Activated CD4-positive, alpha-beta T cell treated with anti-CD3 and anti-CD28 coated beads, Interleukin-2, amount 10 ng/mL, durations not matched to agents 24 days and 14 days (primary cell): ENCODE data around the gene PSMB5. TPM values are rescaled to one million over a fixed set of nuclear protein-coding genes. Genes with fewer than 3 reads are reported as not detected.

ENCODE experiments used
- DNase-seq: peaks from one replicate; pipeline ENCODE4 v3.0.0; 2022
- H3K27ac Mint-ChIP-seq: one replicate; pipeline ENCODE4 v1.8.0; 2022; ENCODE audit warnings: mild to moderate bottlenecking, mixed read lengths
- H3K27me3 Mint-ChIP-seq: one replicate; pipeline ENCODE4 v1.8.0; 2022; ENCODE audit warnings: mixed read lengths
- H3K36me3 Mint-ChIP-seq: one replicate; pipeline ENCODE4 v1.8.0; 2022; ENCODE audit warnings: low read depth, mild to moderate bottlenecking, mixed read lengths
- H3K4me1 Mint-ChIP-seq: one replicate; pipeline ENCODE4 v1.8.0; 2021; ENCODE audit warnings: mixed read lengths
- H3K4me3 Mint-ChIP-seq: one replicate; pipeline ENCODE4 v1.8.0; 2022; ENCODE audit warnings: mild to moderate bottlenecking, moderate library complexity, mixed read lengths
- H3K9me3 Mint-ChIP-seq: one replicate; pipeline ENCODE4 v1.8.0; 2021; ENCODE audit warnings: mixed read lengths
- intact Hi-C: fragments of 100-400 bp; cut with micrococcal nuclease; formaldehyde crosslinking; loops from one replicate; pipeline ENCODE4 v1.15.1; 2023
- total RNA-seq: library from RNA; stranded (reverse); gene quantifications from 2 replicates; pipeline ENCODE4 v1.2.3, GENCODE V29; 2022

Gene PSMB5
- total RNA-seq, 1 donor from 2014 or later: 150 TPM

DNA sequence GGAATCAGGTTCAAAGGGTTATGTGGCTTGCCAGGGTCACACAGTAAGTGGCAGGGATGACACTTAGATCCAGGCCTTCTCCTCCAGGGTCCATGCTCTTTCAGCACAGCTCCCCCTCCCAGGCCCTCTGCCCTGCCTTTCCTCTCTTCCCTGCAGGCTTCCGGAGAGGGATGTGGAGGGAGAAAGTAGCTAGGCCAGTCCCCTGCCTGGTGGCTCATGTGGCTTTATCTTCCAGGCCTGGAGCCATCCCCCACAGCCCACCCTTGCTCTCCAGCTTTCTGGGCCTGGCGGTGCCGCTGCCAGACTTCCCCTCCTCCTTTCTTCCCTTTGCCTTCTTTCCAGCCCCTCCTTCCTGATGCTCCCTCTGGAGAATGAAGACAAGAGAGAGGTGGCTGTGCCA lies 9.1 kb upstream of the PSMB5 start:
- intact Hi-C loops: no loop called here
- DNase-seq: no peak
- Mint-ChIP-seq H3K4me1 (no peaks in the 10 kb centered on the region), H3K9me3 (no peaks in the 10 kb centered on the region), H3K27me3 (no peaks in the 10 kb centered on the region), H3K4me3 (no peak overlapping the region), H3K36me3 (no peaks in the 10 kb centered on the region), H3K27ac (no peak overlapping the region)

- no peak overlapping the region for H3K4me3 Mint-ChIP-seq
- H3K9me3 Mint-ChIP-seq: no peaks in the 10 kb centered on the region
- no peaks in the 10 kb centered on the region for H3K4me1 Mint-ChIP-seq
- no peaks in the 10 kb centered on the region for H3K36me3 Mint-ChIP-seq
- intact Hi-C loops: no loop called here
- DNase-seq: no peak
- H3K27ac Mint-ChIP-seq: no peak overlapping the region
- no peaks in the 10 kb centered on the region for H3K27me3 Mint-ChIP-seq
These were observed 8.4 kb upstream of the PSMB5 start for GRCh38 chr14:23043145-23043544.

- intact Hi-C loops: no loop called here
- Mint-ChIP-seq H3K4me1 (no peaks in the 10 kb centered on the region), H3K9me3 (no peaks in the 10 kb centered on the region), H3K36me3 (no peaks in the 10 kb centered on the region), H3K27me3 (no peaks in the 10 kb centered on the region), H3K27ac (no peak within 1 kb of the TSS), H3K4me3 (no peak within 1 kb of the TSS)
- DNase-seq: no peak
These were observed 7.7 kb upstream of the PSMB5 start, which contains the start of gene PSMB11 for GRCh38 chr14:23042162-23042965. Gene PSMB11, plus strand, starts transcription at chr14:23042212. Its CDS starts 14 bp downstream, at chr14:23042226.

- DNase-seq: no peak
- Mint-ChIP-seq H3K27ac (no peak overlapping the region), H3K27me3 (no peaks in the 10 kb centered on the region), H3K4me3 (no peak overlapping the region), H3K9me3 (no peaks in the 10 kb centered on the region), H3K4me1 (no peaks in the 10 kb centered on the region), H3K36me3 (no peaks in the 10 kb centered on the region)
- intact Hi-C loops: no loop called here
These were observed 7.0 kb upstream of the PSMB5 start for GRCh38 chr14:23041729-23042128.

DNA sequence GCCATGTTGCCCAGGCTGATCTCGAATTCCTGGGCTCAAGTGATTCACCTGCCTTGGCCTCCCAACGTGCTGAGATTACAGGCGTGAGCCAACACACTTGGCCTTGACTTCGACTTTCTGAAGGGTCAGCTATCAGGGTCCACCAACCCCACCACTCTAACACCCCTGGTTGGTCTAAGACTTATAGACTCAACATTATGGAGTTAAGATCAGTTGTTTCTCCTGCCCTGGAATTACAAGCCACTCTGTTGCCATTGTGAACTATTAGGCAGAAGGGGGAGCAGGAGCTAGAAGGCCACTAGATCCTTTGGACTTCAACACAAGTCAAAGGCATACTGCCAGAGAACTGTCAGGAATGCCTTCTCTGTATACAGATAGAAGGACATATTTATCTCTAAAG lies 5.4 kb upstream of the PSMB5 start:
- Mint-ChIP-seq H3K27ac (no peak overlapping the region), H3K27me3 (no peaks in the 10 kb centered on the region), H3K36me3 (no peaks in the 10 kb centered on the region), H3K4me3 (no peak overlapping the region), H3K9me3 (no peaks in the 10 kb centered on the region), H3K4me1 (peaks cover 7% of the 10 kb centered on the region)
- intact Hi-C loops: no loop called here
- no peak for DNase-seq

DNA sequence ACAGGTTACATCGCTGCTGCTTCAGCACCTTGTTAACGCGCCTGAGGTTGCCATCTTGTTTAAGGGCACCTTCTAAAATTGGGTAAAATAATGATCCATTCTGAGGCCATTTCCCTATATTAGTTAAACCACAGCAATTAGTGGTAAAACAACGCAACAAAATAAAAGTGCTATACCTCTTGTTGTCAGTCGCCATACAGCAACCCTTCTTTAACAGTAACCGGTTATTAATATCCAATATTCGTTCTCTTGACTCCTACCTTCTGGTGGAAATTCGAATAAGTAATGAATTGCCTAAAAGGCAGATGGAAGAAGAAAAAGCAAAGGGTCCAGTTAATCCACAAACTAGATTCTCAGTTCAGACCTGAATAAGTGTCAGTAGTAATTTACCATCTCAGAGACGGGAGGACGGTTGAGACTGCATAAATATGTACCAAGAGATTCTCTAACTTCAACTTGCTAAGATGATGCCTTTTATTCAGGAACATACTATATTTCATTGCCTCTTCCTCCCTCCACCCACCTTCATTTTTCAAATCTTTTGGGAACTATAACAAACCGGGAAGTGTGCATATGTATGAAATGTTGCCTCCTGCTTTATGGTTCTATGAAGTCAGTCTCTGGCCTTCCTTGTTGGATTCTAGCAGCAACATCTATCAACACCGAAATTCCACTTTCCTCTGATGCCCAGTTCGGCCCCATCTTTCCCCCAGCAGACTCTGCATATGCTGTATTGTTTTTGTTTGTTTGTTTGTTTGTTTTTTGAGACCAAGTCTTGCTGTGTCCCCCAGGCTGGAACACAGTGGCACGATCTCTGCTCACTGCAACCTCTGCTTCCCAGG lies 824 bp upstream of the PSMB5 start:
- DNase-seq: no peak
- Mint-ChIP-seq H3K4me3 (peak overlapping the region; percentile 81), H3K36me3 (peaks cover 28% of the 10 kb centered on the region), H3K4me1 (peaks cover 24% of the 10 kb centered on the region), H3K27ac (peak overlapping the region; percentile 88), H3K9me3 (no peaks in the 10 kb centered on the region), H3K27me3 (no peaks in the 10 kb centered on the region)
- intact Hi-C loops: loop anchor here (1.0 to 2.0 kb wide), 4 partner anchors 21 to 107 kb away; partner anchors contain the start of genes ACIN1, C14orf119, CDH24 and PRMT5

DNA sequence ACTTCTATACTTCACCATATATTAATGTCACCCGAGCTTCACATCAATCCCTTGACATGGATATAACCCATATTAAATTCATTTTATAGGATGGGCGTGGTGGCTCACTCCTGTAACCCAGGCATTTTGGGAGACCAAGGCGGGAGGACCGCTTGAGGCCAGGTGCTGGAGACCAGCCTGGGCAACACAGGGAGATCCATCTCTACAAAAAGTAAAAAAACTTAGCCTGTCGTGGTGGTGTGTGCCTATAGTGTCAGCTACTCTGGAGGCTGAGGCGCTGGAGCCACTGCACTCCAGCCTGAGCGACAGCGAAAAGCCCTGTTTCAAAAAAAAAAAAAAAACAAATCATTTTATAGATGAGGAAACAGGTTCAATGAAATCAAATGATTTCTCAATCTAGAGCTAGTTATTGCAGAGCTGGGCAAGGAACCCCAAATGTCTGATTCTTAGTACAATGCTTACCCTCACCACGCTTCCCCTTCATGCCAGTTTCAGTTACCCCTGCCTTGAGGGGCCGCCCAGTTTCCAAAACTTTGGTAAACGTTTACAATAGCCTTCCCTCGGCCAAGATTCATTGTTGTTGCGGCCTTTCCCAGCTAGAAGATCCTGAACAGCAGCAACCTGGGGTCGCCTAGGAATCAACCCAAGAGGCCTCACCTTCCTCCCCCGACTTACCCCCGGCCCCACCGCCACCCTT lies 751 bp downstream of the PSMB5 start:
- Mint-ChIP-seq H3K9me3 (no peaks in the 10 kb centered on the region), H3K27me3 (no peaks in the 10 kb centered on the region), H3K4me1 (peaks cover 30% of the 10 kb centered on the region), H3K4me3 (peak overlapping the region; percentile 81), H3K36me3 (peaks cover 36% of the 10 kb centered on the region), H3K27ac (peak overlapping the region; percentile 88)
- DNase-seq: no peak
- intact Hi-C loops: loop anchor here (2.0 kb wide), 2 partner anchors 23 to 105 kb away; partner anchors contain the start of genes CDH24 and PRMT5

- Mint-ChIP-seq H3K4me1 (peaks cover 35% of the 10 kb centered on the region), H3K27me3 (no peaks in the 10 kb centered on the region), H3K9me3 (no peaks in the 10 kb centered on the region), H3K27ac (peak overlapping the region; percentile 88), H3K36me3 (peaks cover 40% of the 10 kb centered on the region), H3K4me3 (peak overlapping the region; percentile 81)
- intact Hi-C loops: no loop called here
- DNase-seq: peak; percentile 64
These were observed 1.4 kb downstream of the PSMB5 start for GRCh38 chr14:23033251-23033727.

DNA sequence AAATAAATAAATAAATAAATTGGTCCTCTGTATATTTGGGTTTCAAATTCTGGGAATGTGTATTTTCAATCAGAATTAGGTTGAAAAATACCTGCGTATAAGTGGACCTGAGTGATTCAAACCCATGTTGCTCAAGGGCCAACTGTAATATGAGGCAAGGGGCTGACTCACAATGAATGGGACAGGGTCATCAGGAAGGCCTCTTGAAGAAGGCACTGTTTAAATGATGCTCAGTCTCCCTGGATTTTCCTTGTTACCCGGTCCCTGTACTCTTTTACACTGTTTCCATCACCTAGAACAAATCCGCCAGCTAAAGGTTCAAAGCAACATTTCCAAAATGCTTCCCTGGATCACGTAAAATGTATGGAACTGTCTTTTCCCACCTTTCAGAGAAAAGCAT lies 3.8 kb downstream of the PSMB5 start:
- Mint-ChIP-seq H3K9me3 (no peaks in the 10 kb centered on the region), H3K36me3 (peaks cover 52% of the 10 kb centered on the region), H3K27me3 (no peaks in the 10 kb centered on the region), H3K4me1 (peaks cover 43% of the 10 kb centered on the region), H3K4me3 (no peak overlapping the region), H3K27ac (no peak overlapping the region)
- no peak for DNase-seq
- intact Hi-C loops: no loop called here

- Mint-ChIP-seq H3K4me3 (peak overlapping the region; percentile 41), H3K27me3 (no peaks in the 10 kb centered on the region), H3K27ac (peak overlapping the region; percentile 14), H3K36me3 (peaks cover 65% of the 10 kb centered on the region), H3K4me1 (peaks cover 52% of the 10 kb centered on the region), H3K9me3 (no peaks in the 10 kb centered on the region)
- peak; percentile 70 for DNase-seq
- intact Hi-C loops: no loop called here
These were observed 5.9 kb downstream of the PSMB5 start for GRCh38 chr14:23028799-23029198.

- H3K9me3 Mint-ChIP-seq: no peaks in the 10 kb centered on the region
- no peaks in the 10 kb centered on the region for H3K27me3 Mint-ChIP-seq
- intact Hi-C loops: no loop called here
- peak overlapping the region; percentile 18 for H3K4me3 Mint-ChIP-seq
- H3K27ac Mint-ChIP-seq: peak overlapping the region; percentile 80
- peaks cover 56% of the 10 kb centered on the region for H3K4me1 Mint-ChIP-seq
- DNase-seq: no peak
- H3K36me3 Mint-ChIP-seq: peaks cover 52% of the 10 kb centered on the region
These were observed 9.4 kb downstream of the PSMB5 start for GRCh38 chr14:23025151-23025814.

DNA sequence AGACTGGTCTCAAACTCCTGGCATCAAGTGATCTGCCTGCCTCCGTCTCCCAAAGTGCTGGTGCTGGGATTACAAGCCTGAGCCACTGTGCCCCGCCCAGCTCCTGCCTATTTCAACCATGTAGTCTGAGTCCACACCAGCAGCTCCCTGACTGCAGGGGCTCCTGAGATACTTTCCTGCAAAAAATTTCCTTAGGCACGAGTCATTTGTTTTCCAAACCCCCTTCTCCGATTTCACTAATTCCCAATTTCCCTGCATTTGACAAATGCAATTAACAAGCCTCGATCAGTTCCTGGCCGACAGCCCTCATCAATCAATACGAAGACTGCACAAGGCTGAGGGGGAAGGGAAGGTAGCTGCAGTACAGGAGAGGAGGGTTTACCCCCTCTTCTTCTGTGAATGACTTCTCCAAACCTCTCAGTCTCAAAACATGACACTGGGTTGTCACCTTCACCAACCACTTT lies 10.1 kb downstream of the PSMB5 start:
- intact Hi-C loops: no loop called here
- H3K27ac Mint-ChIP-seq: peak overlapping the region; percentile 80
- peaks cover 52% of the 10 kb centered on the region for H3K36me3 Mint-ChIP-seq
- peaks cover 56% of the 10 kb centered on the region for H3K4me1 Mint-ChIP-seq
- no peaks in the 10 kb centered on the region for H3K9me3 Mint-ChIP-seq
- H3K27me3 Mint-ChIP-seq: no peaks in the 10 kb centered on the region
- DNase-seq: no peak
- no peak overlapping the region for H3K4me3 Mint-ChIP-seq

DNA sequence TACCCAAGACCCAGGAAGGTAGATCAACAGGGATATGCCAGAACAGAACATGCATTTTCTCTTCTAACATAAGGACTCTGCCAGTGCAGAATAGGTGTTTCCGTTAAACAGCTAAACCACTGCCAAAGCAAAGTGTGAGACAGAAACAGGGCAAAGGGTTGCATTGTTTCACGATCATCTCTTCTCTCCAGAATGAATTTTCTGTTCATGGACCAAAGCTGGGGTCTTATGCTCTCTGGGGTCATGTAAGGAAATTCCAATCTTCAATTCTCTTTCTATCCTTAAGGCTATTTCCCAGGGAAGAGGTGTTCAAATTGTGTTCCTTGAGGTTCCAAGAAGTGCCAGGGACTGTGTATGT lies 10.9 kb downstream of the PSMB5 start:
- Mint-ChIP-seq H3K9me3 (no peaks in the 10 kb centered on the region), H3K27ac (no peak overlapping the region), H3K4me3 (no peak overlapping the region), H3K36me3 (peaks cover 45% of the 10 kb centered on the region), H3K27me3 (no peaks in the 10 kb centered on the region), H3K4me1 (peaks cover 48% of the 10 kb centered on the region)
- intact Hi-C loops: no loop called here
- DNase-seq: no peak
